AG10803 (cell line): Measurements from ENCODE around the gene ATP5PO.

ENCODE experiments used
- DNase-seq: peaks from one replicate; pipeline ENCODE4 v3.0.0; 2010; ENCODE audit warnings: low read depth
- H3K4me3 ChIP-seq: 2 replicates; pipeline ENCODE4 v1.5.1; 2011; ENCODE audit warnings: mild to moderate bottlenecking, low read length, control low read depth
- TF ChIP-seq, protein P1 (sequence below): conservative IDR thresholded peaks from 2 replicates; pipeline ENCODE4 v1.5.1; 2011; ENCODE audit warnings: mild to moderate bottlenecking, low read length, control low read depth, inconsistent platforms

ATP5PO gene

DNA sequence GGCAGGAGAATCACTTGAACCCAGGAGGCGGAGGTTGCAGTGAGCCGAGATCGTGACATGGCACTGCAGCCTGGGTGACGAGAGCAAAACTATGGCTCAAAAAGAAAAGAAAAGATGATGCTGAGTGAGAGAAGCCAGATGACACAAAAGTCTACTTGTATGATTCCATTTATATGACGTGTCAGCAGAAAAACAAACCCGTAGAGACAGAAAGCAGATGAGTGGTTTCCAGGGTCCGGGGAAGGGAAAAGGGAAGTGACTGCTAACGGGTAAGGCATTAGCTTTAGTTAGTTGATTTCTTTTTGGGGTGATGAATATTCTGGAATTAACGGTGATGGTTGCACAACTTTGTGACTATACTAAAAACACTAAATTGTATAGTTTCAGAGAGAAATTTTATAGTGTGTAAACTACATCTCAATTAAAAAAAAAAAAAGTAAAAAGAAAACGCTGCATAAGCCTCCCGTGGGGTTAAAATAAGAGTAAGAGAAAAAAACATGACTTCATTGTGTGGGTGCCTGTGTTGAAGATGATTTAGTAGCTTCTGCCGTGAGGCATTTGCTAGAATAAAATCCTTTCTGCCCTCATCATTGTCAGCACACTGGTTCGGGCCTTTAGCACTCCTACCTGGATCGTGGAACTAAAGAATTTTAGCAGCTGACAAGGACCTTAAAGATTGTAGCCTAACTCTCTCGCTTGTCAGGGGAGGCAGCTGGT, 24.7 kb upstream of the ATP5PO start:
- H3K4me3 ChIP-seq: no peak overlapping the region
- DNase-seq: peak; percentile 62
- TF ChIP-seq, protein P1, sequence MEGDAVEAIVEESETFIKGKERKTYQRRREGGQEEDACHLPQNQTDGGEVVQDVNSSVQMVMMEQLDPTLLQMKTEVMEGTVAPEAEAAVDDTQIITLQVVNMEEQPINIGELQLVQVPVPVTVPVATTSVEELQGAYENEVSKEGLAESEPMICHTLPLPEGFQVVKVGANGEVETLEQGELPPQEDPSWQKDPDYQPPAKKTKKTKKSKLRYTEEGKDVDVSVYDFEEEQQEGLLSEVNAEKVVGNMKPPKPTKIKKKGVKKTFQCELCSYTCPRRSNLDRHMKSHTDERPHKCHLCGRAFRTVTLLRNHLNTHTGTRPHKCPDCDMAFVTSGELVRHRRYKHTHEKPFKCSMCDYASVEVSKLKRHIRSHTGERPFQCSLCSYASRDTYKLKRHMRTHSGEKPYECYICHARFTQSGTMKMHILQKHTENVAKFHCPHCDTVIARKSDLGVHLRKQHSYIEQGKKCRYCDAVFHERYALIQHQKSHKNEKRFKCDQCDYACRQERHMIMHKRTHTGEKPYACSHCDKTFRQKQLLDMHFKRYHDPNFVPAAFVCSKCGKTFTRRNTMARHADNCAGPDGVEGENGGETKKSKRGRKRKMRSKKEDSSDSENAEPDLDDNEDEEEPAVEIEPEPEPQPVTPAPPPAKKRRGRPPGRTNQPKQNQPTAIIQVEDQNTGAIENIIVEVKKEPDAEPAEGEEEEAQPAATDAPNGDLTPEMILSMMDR: no peak

- DNase-seq: no peak
- no peak overlapping the region for H3K4me3 ChIP-seq
- TF ChIP-seq, protein P1: no peak
These were observed 23.6 kb upstream of the ATP5PO start for GRCh38 chr21:33939226-33939625.

DNA sequence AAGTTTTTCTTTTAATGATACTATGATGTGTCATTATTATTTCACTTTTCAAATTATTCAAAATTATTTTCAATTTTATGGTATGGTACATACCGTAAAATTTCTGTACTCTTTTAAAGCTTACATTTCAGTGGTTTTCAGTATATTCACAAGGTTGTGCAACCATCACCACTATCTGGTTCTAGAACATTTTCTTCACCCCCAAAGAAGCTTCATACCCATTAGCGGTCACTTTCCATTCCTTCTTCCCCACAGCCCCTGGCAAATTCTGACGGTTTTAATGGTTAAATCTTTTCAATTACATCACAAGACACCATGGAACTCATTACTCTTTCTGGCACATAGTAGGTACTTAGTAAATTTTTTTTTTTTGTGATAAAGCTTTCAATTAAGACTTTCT, 22.8 kb upstream of the ATP5PO start:
- no peak overlapping the region for H3K4me3 ChIP-seq

GRCh38 chr21:33937931-33938339, 22.3 kb upstream of the ATP5PO start:
- DNase-seq: no peak
- TF ChIP-seq, protein P1: no peak

More for the DNA sequence above, 22.8 kb upstream of the ATP5PO start:
- TF ChIP-seq, protein P1: no peak
- no peak for DNase-seq

GRCh38 chr21:33937146-33937545, 21.5 kb upstream of the ATP5PO start:
- DNase-seq: no peak
- TF ChIP-seq, protein P1: no peak
- H3K4me3 ChIP-seq: no peak overlapping the region

More at GRCh38 chr21:33937931-33938339, 22.3 kb upstream of the ATP5PO start:
- no peak overlapping the region for H3K4me3 ChIP-seq

DNA sequence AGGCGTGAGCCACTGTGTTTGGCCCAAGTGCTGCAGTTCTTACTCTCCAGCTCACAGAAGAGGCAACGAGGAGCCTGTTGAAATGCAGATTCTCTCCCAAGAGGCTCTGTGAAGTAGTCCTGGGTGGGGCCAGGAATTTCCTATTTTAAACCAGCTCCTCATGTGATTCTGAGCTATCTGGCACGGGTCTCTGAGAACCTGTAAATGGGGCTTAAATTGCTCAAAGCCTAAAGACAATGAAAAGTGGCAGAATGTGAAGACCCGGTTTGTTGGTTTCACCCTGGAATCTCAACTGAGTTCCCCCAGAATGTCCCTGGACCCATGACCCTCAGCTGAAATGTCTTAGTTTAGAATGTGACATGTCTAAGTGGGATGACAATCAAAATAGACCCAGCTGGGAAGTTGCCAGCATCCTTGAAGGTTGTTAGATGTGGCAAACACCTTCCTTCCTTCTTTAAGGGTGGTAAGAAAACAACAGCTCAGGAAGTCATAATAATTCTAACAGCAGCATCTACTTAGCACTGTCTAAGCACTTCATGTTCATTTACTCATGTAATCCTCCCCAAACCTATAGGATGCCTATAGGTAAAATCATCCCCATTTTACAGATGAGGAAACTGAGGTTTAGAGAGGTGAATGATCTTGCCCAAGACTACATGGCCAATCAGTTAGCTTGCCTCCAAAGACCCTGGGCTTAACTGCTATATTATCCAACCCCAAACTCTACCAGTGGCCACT, 20.9 kb upstream of the ATP5PO start:
- TF ChIP-seq, protein P1: no peak

DNA sequence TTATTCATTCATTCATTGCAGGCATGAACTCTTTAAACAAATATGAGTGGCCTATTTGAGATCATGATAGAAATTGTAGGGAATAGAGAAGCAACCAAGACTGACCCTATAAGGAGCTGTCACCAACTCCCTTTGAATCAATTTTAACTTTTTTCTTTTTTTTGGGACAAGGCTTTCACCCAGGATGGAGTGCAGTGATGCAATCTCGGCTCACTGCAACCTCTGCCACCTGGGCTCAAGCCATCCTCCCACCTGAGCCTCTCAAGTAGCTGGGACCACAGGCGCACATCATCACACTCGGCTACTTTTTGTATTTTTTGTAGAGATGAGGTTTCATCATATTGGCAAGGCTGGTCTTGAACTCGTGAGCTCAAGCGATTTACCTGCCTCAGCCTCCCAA, 17.1 kb upstream of the ATP5PO start:
- H3K4me3 ChIP-seq: no peak overlapping the region
- no peak for DNase-seq
- TF ChIP-seq, protein P1: no peak

More for the DNA sequence above, 20.9 kb upstream of the ATP5PO start:
- no peak overlapping the region for H3K4me3 ChIP-seq
- DNase-seq: peak; percentile 26
